SK-N-SH treated with all-trans-retinoic acid at 6 μM for 48 hours (cell line): Measurements from ENCODE around the gene UGGT2.
A peak's percentile ranks its signal among the peaks of the same experiment; 100 is the strongest.
"Not testable (repeated sequence)": the region's sequence is repeated elsewhere in the genome, so short reads cannot be mapped to it uniquely, and the experiment has no call there.

Experiments used
- ATAC-seq: fragments of 200-7000 bp; cut with Tn5 transposase; 3 replicates; pipeline ENCODE4 v1.9.1; 2020; ENCODE audit warnings: mild to moderate bottlenecking, moderate library complexity
- ARNTL ChIP-seq: fragments of 450-650 bp; formaldehyde crosslinking; IDR thresholded peaks from 2 replicates; pipeline ENCODE4 v1.5.0; 2020; ENCODE audit warnings: low read depth, mild to moderate bottlenecking, moderate library complexity, borderline replicate concordance
- BACH2 ChIP-seq: fragments of 250-450 bp; sonication (Bioruptor Pico); IDR thresholded peaks from 2 replicates; pipeline ENCODE4 v1.9.0; 2021; ENCODE audit warnings: mild to moderate bottlenecking, borderline replicate concordance
- CREB5 ChIP-seq: fragments of 250-450 bp; sonication (Bioruptor Pico); IDR thresholded peaks from 2 replicates; pipeline ENCODE4 v1.5.1; 2020; ENCODE audit warnings: low read depth, mild to moderate bottlenecking, moderate library complexity
- CSDC2 ChIP-seq: fragments of 250-450 bp; sonication (Bioruptor Pico); IDR thresholded peaks from 2 replicates; pipeline ENCODE4 v1.5.0; 2020; ENCODE audit warnings: mild to moderate bottlenecking, moderate library complexity
- CSRNP3 ChIP-seq: fragments of 250-450 bp; sonication (Bioruptor Pico); IDR thresholded peaks from 2 replicates; pipeline ENCODE4 v1.5.1; 2021; ENCODE audit warnings: mild to moderate bottlenecking, moderate library complexity
- ESRRG ChIP-seq: fragments of 250-450 bp; sonication (Bioruptor Pico); IDR thresholded peaks from 2 replicates; pipeline ENCODE4 v1.6.1; 2021; ENCODE audit warnings: mild to moderate bottlenecking
- GLIS3 ChIP-seq: fragments of 250-450 bp; sonication (Bioruptor Pico); IDR thresholded peaks from 2 replicates; pipeline ENCODE4 v1.5.0; 2020; ENCODE audit warnings: mild to moderate bottlenecking, moderate library complexity
- ISL1 ChIP-seq: fragments of 250-450 bp; sonication (Bioruptor Pico); IDR thresholded peaks from 2 replicates; pipeline ENCODE4 v2.1.2; 2022; ENCODE audit warnings: mild to moderate bottlenecking, moderate library complexity
- OSR1 ChIP-seq: fragments of 250-450 bp; sonication (Bioruptor Pico); IDR thresholded peaks from 2 replicates; pipeline ENCODE4 v1.8.0; 2022; ENCODE audit warnings: moderate library complexity, mild to moderate bottlenecking, inconsistent platforms
- PATZ1 ChIP-seq: fragments of 250-450 bp; sonication (Bioruptor Pico); IDR thresholded peaks from 2 replicates; pipeline ENCODE4 v1.8.0; 2020; ENCODE audit warnings: mild to moderate bottlenecking, moderate library complexity, borderline replicate concordance
- PPARA ChIP-seq: fragments of 250-450 bp; sonication (Bioruptor Pico); IDR thresholded peaks from 2 replicates; pipeline ENCODE4 v1.5.0; 2020; ENCODE audit warnings: mild to moderate bottlenecking, borderline replicate concordance
- RARB ChIP-seq: fragments of 250-450 bp; sonication (Bioruptor Pico); IDR thresholded peaks from 2 replicates; pipeline ENCODE4 v1.8.0; 2021; ENCODE audit warnings: mild to moderate bottlenecking, moderate library complexity
- SNAI2 ChIP-seq: fragments of 250-450 bp; sonication (Bioruptor Pico); IDR thresholded peaks from 2 replicates; pipeline ENCODE4 v1.5.0; 2020; ENCODE audit warnings: mild to moderate bottlenecking, moderate library complexity
- TCF4 ChIP-seq: fragments of 250-450 bp; sonication (Bioruptor Pico); IDR thresholded peaks from 2 replicates; pipeline ENCODE4 v1.8.0; 2021; ENCODE audit warnings: mild to moderate bottlenecking, moderate library complexity, borderline replicate concordance
- TOX ChIP-seq: fragments of 250-450 bp; sonication (Bioruptor Pico); IDR thresholded peaks from 2 replicates; pipeline ENCODE4 v1.8.0; 2021; ENCODE audit warnings: mild to moderate bottlenecking, moderate library complexity, borderline replicate concordance
- ZC3H10 ChIP-seq: fragments of 250-450 bp; sonication (Bioruptor Pico); IDR thresholded peaks from 2 replicates; pipeline ENCODE4 v1.5.1; 2021; ENCODE audit warnings: mild to moderate bottlenecking, moderate library complexity
- ZFP3 ChIP-seq: fragments of 250-450 bp; sonication (Bioruptor Pico); IDR thresholded peaks from 2 replicates; pipeline ENCODE4 v1.5.0; 2020; ENCODE audit warnings: mild to moderate bottlenecking, moderate library complexity
- ZFP30 ChIP-seq: fragments of 450-650 bp; formaldehyde crosslinking; IDR thresholded peaks from 2 replicates; pipeline ENCODE4 v1.5.0; 2022; ENCODE audit warnings: mild to moderate bottlenecking, moderate library complexity
- ZNF565 ChIP-seq: fragments of 450-650 bp; formaldehyde crosslinking; conservative IDR thresholded peaks from 2 replicates; pipeline ENCODE4 v1.5.0; 2020; ENCODE audit warnings: low read depth, mild to moderate bottlenecking, moderate library complexity
- ZNF70 ChIP-seq: fragments of 450-650 bp; formaldehyde crosslinking; IDR thresholded peaks from 2 replicates; pipeline ENCODE4 v1.5.0; 2020; ENCODE audit warnings: mild to moderate bottlenecking, moderate library complexity
- ZNF8 ChIP-seq: fragments of 450-650 bp; formaldehyde crosslinking; IDR thresholded peaks from 2 replicates; pipeline ENCODE4 v1.5.0; 2020; ENCODE audit warnings: mild to moderate bottlenecking, moderate library complexity

Gene UGGT2

GRCh38 chr13:95982144-95982543 is 71.1 kb downstream of the UGGT2 start:
- no peak for TF ChIP-seq PPARA (CRISPR knock-in tag)
- ATAC-seq: no peak

- not testable (repeated sequence) for ATAC-seq
These were observed 80.5 kb downstream of the UGGT2 start for GRCh38 chr13:95972651-95973050.

GRCh38 chr13:95970878-95971277 is 82.3 kb downstream of the UGGT2 start:
- TF ChIP-seq CSRNP3 (no peak), ZC3H10 (no peak), TCF4 (CRISPR knock-in tag) (no peak)
- ATAC-seq: no peak

GRCh38 chr13:95968906-95969305 is 84.3 kb downstream of the UGGT2 start:
- no peak for ATAC-seq
- TF ChIP-seq ZNF70 (CRISPR knock-in tag): no peak

GRCh38 chr13:95957331-95957730 is 95.9 kb downstream of the UGGT2 start:
- TF ChIP-seq ESRRG (CRISPR knock-in tag) (no peak), TOX (CRISPR knock-in tag) (no peak), PATZ1 (no peak)
- no peak for ATAC-seq

GRCh38 chr13:95956589-95957148 is 96.5 kb downstream of the UGGT2 start:
- ATAC-seq: no peak
- TF ChIP-seq ZNF8 (CRISPR knock-in tag): peak; percentile 90
- no peak for TF ChIP-seq ZFP3 (CRISPR knock-in tag)

- ATAC-seq: no peak
- TF ChIP-seq ZC3H10 (no peak), GLIS3 (CRISPR knock-in tag) (no peak), ESRRG (CRISPR knock-in tag) (no peak), ZFP30 (CRISPR knock-in tag) (no peak), CSDC2 (CRISPR knock-in tag) (no peak), SNAI2 (CRISPR knock-in tag) (no peak), PPARA (CRISPR knock-in tag) (no peak), RARB (CRISPR knock-in tag) (no peak), CREB5 (CRISPR knock-in tag) (no peak), ZFP3 (CRISPR knock-in tag) (no peak), BACH2 (CRISPR knock-in tag) (no peak), PATZ1 (no peak), OSR1 (no peak), ZNF565 (CRISPR knock-in tag) (no peak), ZNF70 (CRISPR knock-in tag) (no peak), ARNTL (CRISPR knock-in tag) (no peak), ISL1 (CRISPR knock-in tag) (no peak), TOX (CRISPR knock-in tag) (no peak)
These were observed 97.5 kb downstream of the UGGT2 start for GRCh38 chr13:95955719-95956118.
